ENCODE results near the gene PNCK. TPM values are rescaled to one million over a fixed set of nuclear protein-coding genes. Genes with fewer than 3 reads are reported as not detected.

The PNCK gene
- total and polyA plus RNA-seq, 2 donors (not counting 1 experiment from before 2014, with no cell fraction given), result 0.33 TPM; not detected in 1

DNA sequence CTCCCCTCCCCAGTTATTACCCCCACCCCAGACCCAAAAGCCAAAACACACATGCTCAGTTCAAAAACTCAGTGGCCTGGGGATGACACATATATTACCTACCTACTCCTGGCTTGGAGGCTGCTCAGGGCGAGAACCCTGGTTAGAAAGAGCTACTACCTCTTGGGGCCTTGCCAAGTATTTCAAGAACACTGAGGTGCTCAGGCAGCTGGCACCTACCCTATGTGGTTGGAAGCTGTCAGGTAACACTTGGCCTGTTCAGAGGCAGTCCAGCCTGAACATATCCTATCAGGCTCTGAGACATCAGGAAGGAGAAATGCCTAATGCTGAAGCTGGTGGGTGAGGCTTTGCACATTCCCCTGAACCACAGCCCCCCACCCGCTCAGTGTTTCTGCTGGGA is 45.6 kb upstream of the PNCK start:
- Histone ChIP-seq H3K4me3 (replicated peaks in 1 of 4; ENCODE audit: control extremely low read depth in 1 of 4, insufficient read depth in 1 of 4, low read depth in 3 of 4, low read length in 4 of 4) (no peak overlapping the region), H3K4me2 (ENCODE audit: extremely low read depth, insufficient read depth, low read length) (no peak overlapping the region), H3K27ac (ENCODE audit: insufficient read depth, low read length) (no peak overlapping the region), H3K9ac (ENCODE audit: insufficient read depth, low read length) (no peak overlapping the region), H3K9me3 (ENCODE audit: control insufficient read depth, insufficient read depth, low read depth, low read length) (no peaks in the 10 kb centered on the region), H3K79me2 (ENCODE audit: control insufficient read depth, insufficient read depth, low read length) (peaks cover 14% of the 10 kb centered on the region), H2AFZ (ENCODE audit: low read length) (no peak overlapping the region), H3K36me3 (ENCODE audit: control insufficient read depth, insufficient read depth, low read length) (peaks cover 6% of the 10 kb centered on the region), H3K27me3 (ENCODE audit: control insufficient read depth, insufficient read depth, low read length) (no peaks in the 10 kb centered on the region), H3K4me1 (ENCODE audit: control insufficient read depth, extremely low read depth, insufficient read depth, low read length) (no peaks in the 10 kb centered on the region), H4K20me1 (ENCODE audit: control insufficient read depth, extremely low read depth, insufficient read depth, low read length) (no peaks in the 10 kb centered on the region)
- TF ChIP-seq, protein P1, sequence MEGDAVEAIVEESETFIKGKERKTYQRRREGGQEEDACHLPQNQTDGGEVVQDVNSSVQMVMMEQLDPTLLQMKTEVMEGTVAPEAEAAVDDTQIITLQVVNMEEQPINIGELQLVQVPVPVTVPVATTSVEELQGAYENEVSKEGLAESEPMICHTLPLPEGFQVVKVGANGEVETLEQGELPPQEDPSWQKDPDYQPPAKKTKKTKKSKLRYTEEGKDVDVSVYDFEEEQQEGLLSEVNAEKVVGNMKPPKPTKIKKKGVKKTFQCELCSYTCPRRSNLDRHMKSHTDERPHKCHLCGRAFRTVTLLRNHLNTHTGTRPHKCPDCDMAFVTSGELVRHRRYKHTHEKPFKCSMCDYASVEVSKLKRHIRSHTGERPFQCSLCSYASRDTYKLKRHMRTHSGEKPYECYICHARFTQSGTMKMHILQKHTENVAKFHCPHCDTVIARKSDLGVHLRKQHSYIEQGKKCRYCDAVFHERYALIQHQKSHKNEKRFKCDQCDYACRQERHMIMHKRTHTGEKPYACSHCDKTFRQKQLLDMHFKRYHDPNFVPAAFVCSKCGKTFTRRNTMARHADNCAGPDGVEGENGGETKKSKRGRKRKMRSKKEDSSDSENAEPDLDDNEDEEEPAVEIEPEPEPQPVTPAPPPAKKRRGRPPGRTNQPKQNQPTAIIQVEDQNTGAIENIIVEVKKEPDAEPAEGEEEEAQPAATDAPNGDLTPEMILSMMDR (conservative IDR thresholded peaks at IDR 0.05 in 1 of 2, IDR thresholded peaks at IDR 0.05 in 1 of 2; ENCODE audit: low read depth in 1 of 2, low read length in 2 of 2), result no peak
- no peak for TF ChIP-seq EZH2 (IDR thresholded peaks at IDR 0.05; ENCODE audit: low read length, missing control alignments)
- DNase-seq (ENCODE audit: low read depth in 2 of 2), result no peak

- Histone ChIP-seq H3K9me3 (ENCODE audit: control insufficient read depth, insufficient read depth, low read depth, low read length) (no peaks in the 10 kb centered on the region), H4K20me1 (ENCODE audit: control insufficient read depth, extremely low read depth, insufficient read depth, low read length) (no peaks in the 10 kb centered on the region), H3K79me2 (ENCODE audit: control insufficient read depth, insufficient read depth, low read length) (peaks cover 6% of the 10 kb centered on the region), H3K27me3 (ENCODE audit: control insufficient read depth, insufficient read depth, low read length) (no peaks in the 10 kb centered on the region), H3K27ac (ENCODE audit: insufficient read depth, low read length) (no peak overlapping the region), H2AFZ (ENCODE audit: low read length) (no peak overlapping the region), H3K9ac (ENCODE audit: insufficient read depth, low read length) (no peak overlapping the region), H3K4me3 (replicated peaks in 1 of 4; ENCODE audit: control extremely low read depth in 1 of 4, insufficient read depth in 1 of 4, low read depth in 3 of 4, low read length in 4 of 4) (no peak overlapping the region), H3K4me1 (ENCODE audit: control insufficient read depth, extremely low read depth, insufficient read depth, low read length) (no peaks in the 10 kb centered on the region), H3K4me2 (ENCODE audit: extremely low read depth, insufficient read depth, low read length) (no peak overlapping the region), H3K36me3 (ENCODE audit: control insufficient read depth, insufficient read depth, low read length) (peaks cover 6% of the 10 kb centered on the region)
- DNase-seq (ENCODE audit: low read depth in 2 of 2), result no peak
- TF ChIP-seq, protein P1 (conservative IDR thresholded peaks at IDR 0.05 in 1 of 2, IDR thresholded peaks at IDR 0.05 in 1 of 2; ENCODE audit: low read depth in 1 of 2, low read length in 2 of 2), result no peak
- TF ChIP-seq EZH2 (IDR thresholded peaks at IDR 0.05; ENCODE audit: low read length, missing control alignments), result no peak
Observed at GRCh38 chrX:153717445-153717844, 43.8 kb upstream of the PNCK start.

- no peaks in the 10 kb centered on the region for H4K20me1 ChIP-seq (ENCODE audit: control insufficient read depth, extremely low read depth, insufficient read depth, low read length)
- H3K36me3 ChIP-seq (ENCODE audit: control insufficient read depth, insufficient read depth, low read length), result peaks cover 2% of the 10 kb centered on the region
- no peaks in the 10 kb centered on the region for H3K27me3 ChIP-seq (ENCODE audit: control insufficient read depth, insufficient read depth, low read length)
- H3K79me2 ChIP-seq (ENCODE audit: control insufficient read depth, insufficient read depth, low read length), result no peaks in the 10 kb centered on the region
- H2AFZ ChIP-seq (ENCODE audit: low read length), result no peak overlapping the region
- H3K27ac ChIP-seq (ENCODE audit: insufficient read depth, low read length), result no peak overlapping the region
- H3K4me3 ChIP-seq (replicated peaks in 1 of 4; ENCODE audit: control extremely low read depth in 1 of 4, insufficient read depth in 1 of 4, low read depth in 3 of 4, low read length in 4 of 4), result no peak overlapping the region
- DNase-seq (ENCODE audit: low read depth in 2 of 2), result no peak
- no peak overlapping the region for H3K9ac ChIP-seq (ENCODE audit: insufficient read depth, low read length)
- H3K4me1 ChIP-seq (ENCODE audit: control insufficient read depth, extremely low read depth, insufficient read depth, low read length), result no peaks in the 10 kb centered on the region
- H3K4me2 ChIP-seq (ENCODE audit: extremely low read depth, insufficient read depth, low read length), result no peak overlapping the region
- no peaks in the 10 kb centered on the region for H3K9me3 ChIP-seq (ENCODE audit: control insufficient read depth, insufficient read depth, low read depth, low read length)
- TF ChIP-seq, protein P1 (conservative IDR thresholded peaks at IDR 0.05 in 1 of 2, IDR thresholded peaks at IDR 0.05 in 1 of 2; ENCODE audit: low read depth in 1 of 2, low read length in 2 of 2), result no peak
- no peak for TF ChIP-seq EZH2 (IDR thresholded peaks at IDR 0.05; ENCODE audit: low read length, missing control alignments)
Observed at GRCh38 chrX:153714256-153714655, 40.6 kb upstream of the PNCK start.
